HG03045 (cell line): ENCODE results near the gene YPEL5.
"Not testable (repeated sequence)": the region's sequence is repeated elsewhere in the genome, so short reads cannot be mapped to it uniquely, and the experiment has no call there.

Experiments used
- ATAC-seq: cut with Tn5 transposase; IDR thresholded peaks from one replicate; pipeline ENCODE4 v1.9.1; 2021; ENCODE audit warnings: mild to moderate bottlenecking, moderate library complexity; ENCODE audit not compliant: unreplicated experiment

Gene YPEL5

DNA sequence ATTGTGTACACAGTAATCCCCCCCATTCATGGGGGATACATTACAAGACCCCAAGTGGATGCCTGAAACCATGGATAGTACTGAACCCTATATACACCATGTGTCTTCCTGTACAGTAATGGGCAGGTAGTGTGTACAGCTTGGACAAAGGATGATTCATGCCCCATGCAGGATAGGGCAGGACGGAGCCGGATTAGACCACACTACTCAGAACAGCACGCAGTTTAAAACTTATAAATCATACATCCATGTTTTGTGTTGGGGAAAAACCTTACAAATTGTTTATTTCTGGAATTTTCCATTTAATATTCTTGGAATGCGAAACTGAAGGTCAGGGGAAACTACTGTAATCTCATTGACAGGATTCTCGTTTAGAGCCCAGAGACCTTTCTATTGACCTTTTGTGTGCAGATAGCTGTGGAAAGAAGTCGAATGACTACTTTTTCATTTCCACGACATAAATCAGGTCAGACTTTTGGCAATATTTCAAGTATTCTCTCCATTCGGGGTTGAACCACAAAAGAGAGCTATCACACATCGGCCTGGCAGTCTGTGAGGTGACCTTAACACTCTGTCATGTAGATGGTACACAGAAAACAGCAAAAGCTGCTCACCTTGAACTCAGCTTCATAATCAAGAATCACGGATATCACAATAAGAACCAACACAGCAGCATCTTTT is 9.9 kb upstream of the YPEL5 start:
- no peak for ATAC-seq

- peak; percentile 73 for ATAC-seq
Measured at GRCh38 chr2:30139131-30139870, 7.5 kb upstream of the YPEL5 start.

- ATAC-seq: no peak
Measured at GRCh38 chr2:30141136-30141535, 5.7 kb upstream of the YPEL5 start.

DNA sequence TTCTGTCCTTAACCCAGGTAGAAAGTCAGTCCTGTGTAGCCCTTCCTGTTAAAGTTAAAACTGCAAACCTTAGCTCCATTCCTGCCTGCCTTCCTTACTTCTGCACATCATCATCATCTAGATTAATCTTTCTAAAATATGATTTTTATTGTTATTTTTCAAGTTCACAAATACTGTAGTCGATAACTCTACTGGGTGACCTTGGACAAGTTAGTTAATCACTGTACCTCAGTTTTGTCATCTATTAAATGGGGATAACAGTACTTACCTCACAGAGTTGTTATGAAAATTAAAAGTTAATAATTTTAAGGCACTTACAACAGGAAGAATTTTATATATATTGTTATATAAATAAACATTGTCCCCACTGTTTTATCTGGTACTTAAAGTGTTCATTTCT is 2.5 kb upstream of the YPEL5 start:
- ATAC-seq: no peak

DNA sequence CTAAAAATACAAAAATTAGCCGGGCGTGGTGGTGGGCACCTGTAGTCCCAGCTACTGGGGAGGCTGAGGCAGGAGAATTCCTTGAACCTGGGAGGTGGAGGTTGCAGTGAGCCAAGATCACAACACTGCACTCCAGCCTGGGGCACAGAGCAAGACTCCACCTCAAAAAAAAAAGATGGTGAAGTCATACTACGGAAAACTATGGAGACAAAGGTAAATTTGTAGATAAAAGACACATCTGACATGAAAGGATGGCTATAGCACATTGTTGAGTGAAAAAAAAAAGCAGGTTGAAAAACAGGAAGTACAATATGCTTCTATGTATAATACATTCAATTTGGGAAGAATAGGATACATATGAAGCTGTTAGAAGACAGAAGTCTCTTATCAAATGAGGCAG is 1.9 kb upstream of the YPEL5 start:
- not testable (repeated sequence) for ATAC-seq

DNA sequence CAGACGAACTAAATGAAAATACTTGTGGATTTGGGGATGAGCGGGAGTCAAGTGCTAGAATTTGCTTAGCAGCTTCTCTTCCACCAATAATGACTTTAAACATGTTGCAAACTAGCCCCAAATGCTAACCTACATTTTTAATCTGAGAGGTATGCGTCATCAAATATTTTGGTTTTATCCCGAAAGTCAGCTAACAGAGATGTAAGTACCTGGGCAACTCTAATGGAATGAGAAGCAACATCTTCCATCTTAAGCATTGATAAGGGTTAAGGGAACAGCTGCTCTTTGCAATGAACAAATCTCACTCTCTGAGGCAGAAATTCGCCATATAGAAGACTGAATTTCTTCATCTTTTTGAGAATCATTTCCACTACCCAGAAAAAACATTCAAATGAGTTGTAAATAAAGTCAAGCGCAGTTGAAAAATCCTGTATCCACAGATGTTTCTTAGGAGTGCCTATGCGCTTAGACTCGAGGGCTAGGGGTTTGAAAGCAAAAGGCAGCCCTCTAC is 926 bp upstream of the YPEL5 start:
- ATAC-seq: no peak

DNA sequence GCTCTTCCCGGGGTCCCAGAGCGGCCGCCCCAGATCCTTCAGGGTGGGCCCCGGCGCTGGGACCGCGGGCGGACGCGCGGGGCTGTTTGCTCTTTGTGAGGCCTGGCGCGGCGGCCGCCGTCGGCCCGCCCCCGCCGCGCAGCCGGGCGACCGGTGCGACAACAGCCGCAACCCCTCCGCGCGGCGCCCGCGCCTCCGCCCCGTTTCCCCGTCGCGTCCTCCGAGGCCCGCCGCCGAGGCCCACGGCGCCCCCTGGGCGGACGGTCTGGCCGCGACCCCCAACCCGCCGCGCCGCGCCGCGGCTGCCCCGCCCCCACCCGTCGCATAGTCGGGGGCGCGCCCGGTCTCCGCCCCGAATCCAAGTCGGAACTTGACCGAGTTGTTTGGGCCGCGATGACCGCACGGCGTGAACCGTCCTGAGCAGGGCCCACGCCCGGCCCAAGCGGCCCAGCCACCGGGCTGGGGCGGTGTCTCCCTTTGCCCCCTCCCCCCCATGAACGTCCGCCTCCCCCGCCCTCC is 448 bp downstream of the YPEL5 start:
- ATAC-seq: peak; percentile 6

GRCh38 chr2:30147715-30148610 is 1.2 kb downstream of the YPEL5 start:
- ATAC-seq: peak; percentile 25

DNA sequence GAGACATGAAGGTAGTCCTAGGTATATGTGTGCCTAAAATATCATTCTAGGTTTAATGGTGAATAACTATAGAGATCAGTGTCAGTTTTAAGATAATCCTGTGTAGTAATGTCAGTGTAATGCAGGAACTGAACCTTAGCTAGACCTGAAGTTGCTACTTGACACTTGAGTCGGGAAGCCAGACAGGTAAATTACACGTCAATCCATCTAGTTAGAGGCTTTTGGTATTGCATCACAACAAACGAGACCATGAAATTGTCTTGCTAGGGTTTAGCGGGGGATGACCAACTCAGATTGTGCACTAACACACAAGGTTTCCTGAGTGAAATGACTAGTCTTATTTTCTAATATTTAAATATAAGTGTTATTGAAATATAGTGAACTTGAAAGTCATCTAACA is 2.0 kb downstream of the YPEL5 start:
- ATAC-seq: no peak

GRCh38 chr2:30149513-30149912 is 2.7 kb downstream of the YPEL5 start:
- ATAC-seq: no peak

DNA sequence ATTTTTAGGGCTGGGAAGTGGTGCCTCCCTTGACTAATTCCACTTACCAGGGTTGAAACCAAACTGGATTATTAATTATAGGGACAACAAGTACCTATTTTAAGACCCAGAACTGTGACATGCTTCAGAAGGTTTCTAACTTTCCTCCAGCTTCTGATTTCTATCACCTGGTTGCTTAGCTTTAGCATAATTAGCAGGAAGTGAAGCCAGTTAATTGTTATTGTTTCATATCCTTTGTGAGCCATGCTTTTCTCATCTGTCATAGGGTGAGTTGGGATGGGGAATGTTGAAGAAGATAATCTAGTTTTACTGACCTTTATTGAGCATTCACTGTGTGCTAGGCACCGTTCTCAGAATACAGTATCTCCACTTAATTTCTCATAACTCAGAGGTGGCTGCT is 3.2 kb downstream of the YPEL5 start:
- no peak for ATAC-seq

DNA sequence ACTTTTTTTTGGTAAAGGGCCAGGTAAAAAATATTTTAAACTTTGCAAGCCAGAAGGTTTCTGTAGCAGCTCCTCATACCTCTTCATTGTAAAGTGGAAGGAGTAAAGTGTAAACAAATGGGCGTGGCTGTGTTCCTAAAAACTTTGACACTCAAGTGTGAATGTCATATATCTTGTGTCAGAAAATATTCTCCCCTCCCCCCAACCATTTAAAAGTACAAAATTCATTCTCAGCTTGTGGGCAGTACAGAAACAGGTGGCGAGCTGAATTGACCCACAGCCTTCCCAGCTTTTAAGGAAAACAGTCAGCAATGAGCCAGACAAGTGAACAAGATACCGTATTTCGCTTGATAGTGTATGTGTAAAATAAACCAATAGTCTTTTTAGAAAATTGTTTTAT is 4.0 kb downstream of the YPEL5 start:
- no peak for ATAC-seq

DNA sequence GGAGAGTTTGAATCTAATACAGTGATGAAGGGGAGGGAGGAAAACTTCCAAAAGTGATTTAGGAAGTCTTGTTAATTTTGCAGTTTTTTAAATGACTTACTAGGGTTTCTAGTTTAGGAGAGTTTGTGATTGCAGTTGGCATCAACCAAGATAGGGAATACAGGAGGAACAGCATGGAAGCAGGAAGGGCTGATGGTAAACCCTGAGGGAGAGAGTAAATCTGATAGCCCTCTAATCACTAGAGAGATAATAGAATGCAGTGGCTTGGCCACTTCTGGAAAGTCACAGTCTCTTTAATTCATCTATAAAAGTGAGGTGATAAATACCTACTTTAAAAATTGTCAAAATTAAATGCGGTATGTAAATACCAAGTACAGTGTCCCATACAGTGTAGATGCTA is 5.6 kb downstream of the YPEL5 start:
- ATAC-seq: no peak

GRCh38 chr2:30155202-30155601 is 8.4 kb downstream of the YPEL5 start:
- ATAC-seq: no peak

DNA sequence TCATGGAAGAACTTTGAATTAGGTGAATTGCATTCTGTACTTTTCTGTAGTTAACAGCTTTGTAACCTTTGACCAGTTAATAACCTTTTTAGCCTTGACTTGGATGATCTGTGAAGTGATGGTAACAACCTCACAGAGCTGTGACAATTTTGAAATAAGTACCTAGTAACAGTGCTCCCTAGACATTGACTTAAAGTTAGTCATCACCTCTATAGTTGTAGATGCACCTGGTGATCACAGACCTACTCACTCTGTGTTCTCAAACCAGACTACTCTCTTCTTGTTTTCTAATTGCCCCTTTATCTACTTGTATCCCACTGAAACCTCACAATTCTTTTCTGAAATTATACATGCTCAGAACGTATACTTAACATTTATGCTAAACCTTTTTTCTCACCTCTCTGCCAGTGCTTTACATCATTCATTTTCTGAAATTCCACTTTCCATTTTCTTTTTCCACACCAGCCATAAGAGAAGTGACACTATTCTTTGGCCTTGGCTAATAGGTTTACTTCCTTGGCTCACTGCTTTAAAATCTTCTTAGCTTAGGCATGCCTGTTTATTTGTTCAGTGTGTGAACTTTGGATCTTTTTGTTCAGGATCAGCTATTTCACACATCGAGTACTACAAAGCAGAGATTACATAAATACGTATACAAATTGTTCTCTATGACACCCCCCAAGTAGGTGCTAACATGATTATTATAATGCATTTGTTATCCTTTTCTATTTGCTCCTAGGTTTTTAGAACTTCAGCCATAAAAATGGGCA is 9.3 kb downstream of the YPEL5 start:
- ATAC-seq: no peak

DNA sequence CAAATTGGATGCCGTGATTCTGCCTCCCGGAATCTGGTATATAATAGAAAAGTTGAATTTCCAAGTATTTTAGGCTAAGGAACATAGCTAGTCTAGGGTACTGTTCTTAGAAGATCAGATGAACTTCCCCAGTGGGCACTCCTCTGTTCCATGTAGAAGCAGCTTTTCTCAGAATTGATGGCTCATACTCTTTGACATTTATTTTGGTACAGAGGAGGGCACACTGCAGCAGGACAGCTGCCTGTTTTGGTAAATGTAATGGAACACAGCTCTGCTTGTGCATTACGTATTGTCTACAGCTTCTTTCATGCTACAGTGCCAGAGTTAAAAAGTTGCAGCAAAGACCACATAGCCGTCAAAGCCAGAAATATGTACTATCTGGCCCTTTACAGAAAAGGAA is 10.8 kb downstream of the YPEL5 start:
- no peak for ATAC-seq

DNA sequence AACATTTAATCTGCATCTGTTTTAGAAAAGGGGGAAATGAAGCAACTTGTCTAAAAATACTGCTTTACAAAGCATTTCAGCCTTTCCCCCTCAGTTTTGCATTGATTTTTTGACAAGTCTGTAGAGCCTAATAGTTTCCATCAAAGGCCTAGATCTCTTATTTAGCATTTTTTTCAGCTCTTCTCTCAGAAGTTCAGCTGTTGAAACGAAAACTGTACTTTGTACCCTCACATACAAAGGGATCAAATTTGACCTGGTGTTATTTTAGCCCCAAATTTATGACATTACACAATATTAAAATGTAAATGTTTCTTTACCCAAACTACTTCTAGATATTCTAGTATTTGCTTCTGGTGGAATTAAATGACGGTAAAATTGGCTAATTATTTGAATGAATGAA is 13.0 kb downstream of the YPEL5 start:
- no peak for ATAC-seq

GRCh38 chr2:30161929-30162706 is 15.3 kb downstream of the YPEL5 start:
- ATAC-seq: no peak

DNA sequence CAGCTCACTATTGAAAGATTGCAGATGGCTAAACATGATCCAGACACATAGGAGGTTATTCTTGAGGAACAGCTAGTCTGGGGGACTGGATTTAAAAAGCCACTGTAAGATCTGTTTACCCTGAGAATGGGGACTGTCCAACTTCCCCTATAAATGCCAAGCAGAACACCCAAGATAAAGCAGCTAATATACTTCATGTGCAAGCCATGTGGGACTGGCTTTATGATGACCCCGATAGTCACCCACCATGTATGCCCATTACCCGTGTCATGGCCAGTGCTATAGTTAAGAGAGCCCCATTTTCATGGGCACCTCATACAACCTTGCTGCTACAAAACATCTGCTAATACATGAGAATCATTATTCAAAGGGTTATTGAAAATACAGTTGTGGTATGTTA is 16.0 kb downstream of the YPEL5 start:
- ATAC-seq: no peak
